Naive thymus-derived CD4-positive, alpha-beta T cell (primary cell): ENCODE data around the gene SORCS2. TPM values are rescaled to one million over a fixed set of nuclear protein-coding genes. Genes with fewer than 3 reads are reported as not detected.

Experiments
- ATAC-seq: fragments of 150-1000 bp; cut with Tn5 transposase; 2 replicates; pipeline ENCODE4 v1.10.0; 2021; ENCODE audit warnings: mild to moderate bottlenecking, moderate library complexity
- CTCF ChIA-PET: fragments of 350-600 bp; sonication (Branson Sonifier 250); formaldehyde crosslinking; loops from one replicate; lab custom pipeline; 2021; ENCODE audit warnings: antibody characterized with exemption; lab: Charles Lee
- POLR2A ChIA-PET: fragments of 350-600 bp; sonication (Branson Sonifier 250); formaldehyde crosslinking; loops from one replicate; lab custom pipeline; 2021; ENCODE audit warnings: antibody characterized with exemption, inconsistent platforms; lab: Charles Lee
- DNase-seq, 9 donors: peaks; one replicate each; pipeline versions ENCODE4 v3.0.0 to v3.0.0-alpha.2; 2020 to 2022; ENCODE audit warnings: mixed read lengths in 1 of 9
- H3K27ac ChIP-seq: one replicate; pipeline ENCODE4 v1.7.0; 2013; ENCODE audit warnings: mild to moderate bottlenecking, low read depth, low read length, moderate library complexity
- H3K27me3 ChIP-seq, 2 donors: one replicate each; pipeline ENCODE4 v1.7.0; 2013; ENCODE audit warnings: low read length in 2 of 2, mild to moderate bottlenecking in 2 of 2, moderate library complexity in 2 of 2; ENCODE audit not compliant: control insufficient read depth in 2 of 2, insufficient read depth in 2 of 2
- H3K36me3 ChIP-seq, 3 experiments: 1 replicate in 2 of 3; 2 replicates in 1 of 3; pipeline ENCODE4 v1.7.0; 2013; ENCODE audit warnings: low read length in 3 of 3, mild to moderate bottlenecking in 3 of 3, moderate library complexity in 1 of 3; ENCODE audit not compliant: insufficient read depth in 3 of 3, control insufficient read depth in 2 of 3
- H3K4me1 ChIP-seq, 2 donors: one replicate each; pipeline ENCODE4 v1.7.0; 2013; ENCODE audit warnings: low read length in 2 of 2, mild to moderate bottlenecking in 2 of 2, moderate library complexity in 1 of 2; ENCODE audit not compliant: control insufficient read depth in 2 of 2, insufficient read depth in 2 of 2
- H3K4me3 ChIP-seq: 2 replicates; pipeline ENCODE4 v1.7.0; 2013; ENCODE audit warnings: mild to moderate bottlenecking, low read length
- H3K9me3 ChIP-seq, 3 experiments: 1 replicate in 2 of 3; 2 replicates in 1 of 3; pipeline ENCODE4 v1.7.0; 2013; ENCODE audit warnings: low read length in 3 of 3; ENCODE audit not compliant: control insufficient read depth in 2 of 3
- H3K27ac Mint-ChIP-seq, 9 donors: one replicate each; pipeline ENCODE4 v1.8.0; 2020 to 2022; ENCODE audit warnings: mixed read lengths in 9 of 9, mild to moderate bottlenecking in 8 of 9, moderate library complexity in 5 of 9, inconsistent platforms in 2 of 9
- H3K27me3 Mint-ChIP-seq, 5 donors: one replicate each; pipeline ENCODE4 v1.8.0; 2021 to 2022; ENCODE audit warnings: mixed read lengths in 5 of 5, mild to moderate bottlenecking in 1 of 5
- H3K36me3 Mint-ChIP-seq, 5 donors: one replicate each; pipeline ENCODE4 v1.8.0; 2020 to 2022; ENCODE audit warnings: mixed read lengths in 5 of 5, mild to moderate bottlenecking in 3 of 5, inconsistent platforms in 1 of 5
- H3K4me1 Mint-ChIP-seq, 7 donors: one replicate each; pipeline ENCODE4 v1.8.0; 2020 to 2022; ENCODE audit warnings: mixed read lengths in 7 of 7, mild to moderate bottlenecking in 3 of 7, inconsistent platforms in 1 of 7
- H3K4me3 Mint-ChIP-seq, 10 donors: one replicate each; pipeline ENCODE4 v1.8.0; 2020 to 2022; ENCODE audit warnings: mild to moderate bottlenecking in 10 of 10, mixed read lengths in 10 of 10, moderate library complexity in 6 of 10, inconsistent platforms in 2 of 10
- H3K9me3 Mint-ChIP-seq, 11 donors: one replicate each; pipeline ENCODE4 v1.8.0; 2020 to 2022; ENCODE audit warnings: mixed read lengths in 11 of 11, mild to moderate bottlenecking in 4 of 11, inconsistent platforms in 1 of 11, moderate library complexity in 1 of 11
- intact Hi-C, 2 donors: fragments of 100-400 bp; cut with micrococcal nuclease; formaldehyde crosslinking; loops; one replicate each; pipeline ENCODE4 v1.15.1; 2023
- polyA plus RNA-seq, 2 donors: library from polyadenylated mRNA; unstranded; fragments of 300-500 nt; fragmentation: Illumina TruSeq; gene quantifications; one replicate each; pipeline ENCODE4 v1.2.3, GENCODE V29; 2021
- total RNA-seq, 6 experiments: library from RNA in 5 of 6; stranded (reverse) in 5 of 6; gene quantifications; 1 replicate in 5 of 6; 2 replicates in 1 of 6; pipeline ENCODE4 v1.2.3 and lab custom pipeline; 2021 to 2026

Gene SORCS2
- total and polyA plus RNA-seq, 7 experiments from 2014 or later: 0.10 TPM; not detected in 6

DNA sequence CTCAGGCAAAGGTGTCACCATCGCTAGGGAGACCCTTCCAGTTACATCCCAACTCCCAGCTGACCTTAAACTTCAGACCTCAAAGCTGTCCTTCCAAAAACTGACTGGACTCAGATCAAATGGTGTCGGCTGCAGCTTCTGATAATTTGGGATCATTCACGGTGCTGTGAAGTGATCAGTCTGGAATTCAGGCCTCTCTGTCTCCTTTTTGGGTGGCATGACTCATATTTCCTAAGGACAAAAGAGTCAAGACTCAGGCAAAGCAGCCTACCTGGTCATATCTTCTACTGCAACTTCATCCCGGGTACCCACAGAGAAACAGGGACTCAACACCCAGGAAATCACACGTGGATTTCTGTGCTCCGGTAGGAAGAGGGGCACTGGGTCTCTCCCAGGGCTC lies 87.6 kb downstream of the SORCS2 start:
- H3K9me3 ChIP-seq: no peaks in the 10 kb centered on the region
- Mint-ChIP-seq H3K9me3 (peaks cover 0 to 1% (median 0%) of the 10 kb centered on the region in 11 donors), H3K4me3 (no peak overlapping the region), H3K27ac (no peak overlapping the region), H3K27me3 (peaks cover 0 to 20% (median 5%) of the 10 kb centered on the region in 5 donors), H3K36me3 (no peaks in the 10 kb centered on the region), H3K4me1 (peaks cover 0 to 7% (median 0%) of the 10 kb centered on the region in 7 donors)
- ChIA-PET CTCF (no interaction called here), POLR2A (no interaction called here)
- H3K4me3 ChIP-seq: no peak overlapping the region
- H3K36me3 ChIP-seq: no peaks in the 10 kb centered on the region
- H3K27ac ChIP-seq: no peak overlapping the region
- no peaks in the 10 kb centered on the region for H3K27me3 ChIP-seq
- no peak for DNase-seq
- no peak for ATAC-seq
- H3K4me1 ChIP-seq: no peaks in the 10 kb centered on the region
- intact Hi-C loops: no loop called here

- H3K9me3 ChIP-seq: no peaks in the 10 kb centered on the region
- Mint-ChIP-seq H3K9me3 (peaks cover 0 to 1% (median 0%) of the 10 kb centered on the region in 11 donors), H3K36me3 (peaks cover 0 to 3% (median 0%) of the 10 kb centered on the region in 5 donors), H3K27ac (no peak overlapping the region), H3K27me3 (peaks cover 0 to 24% (median 8%) of the 10 kb centered on the region in 5 donors), H3K4me3 (no peak overlapping the region), H3K4me1 (peaks cover 0 to 7% (median 0%) of the 10 kb centered on the region in 7 donors)
- H3K36me3 ChIP-seq: no peaks in the 10 kb centered on the region
- no peaks in the 10 kb centered on the region for H3K4me1 ChIP-seq
- POLR2A ChIA-PET: no interaction called here
- ATAC-seq: no peak
- H3K27me3 ChIP-seq: no peaks in the 10 kb centered on the region
- DNase-seq: no peak
- intact Hi-C loops: no loop called here
- H3K4me3 ChIP-seq: no peak overlapping the region
- CTCF ChIA-PET: no interaction called here
- no peak overlapping the region for H3K27ac ChIP-seq
Measured at GRCh38 chr4:7280926-7281690, 88.8 kb downstream of the SORCS2 start.

DNA sequence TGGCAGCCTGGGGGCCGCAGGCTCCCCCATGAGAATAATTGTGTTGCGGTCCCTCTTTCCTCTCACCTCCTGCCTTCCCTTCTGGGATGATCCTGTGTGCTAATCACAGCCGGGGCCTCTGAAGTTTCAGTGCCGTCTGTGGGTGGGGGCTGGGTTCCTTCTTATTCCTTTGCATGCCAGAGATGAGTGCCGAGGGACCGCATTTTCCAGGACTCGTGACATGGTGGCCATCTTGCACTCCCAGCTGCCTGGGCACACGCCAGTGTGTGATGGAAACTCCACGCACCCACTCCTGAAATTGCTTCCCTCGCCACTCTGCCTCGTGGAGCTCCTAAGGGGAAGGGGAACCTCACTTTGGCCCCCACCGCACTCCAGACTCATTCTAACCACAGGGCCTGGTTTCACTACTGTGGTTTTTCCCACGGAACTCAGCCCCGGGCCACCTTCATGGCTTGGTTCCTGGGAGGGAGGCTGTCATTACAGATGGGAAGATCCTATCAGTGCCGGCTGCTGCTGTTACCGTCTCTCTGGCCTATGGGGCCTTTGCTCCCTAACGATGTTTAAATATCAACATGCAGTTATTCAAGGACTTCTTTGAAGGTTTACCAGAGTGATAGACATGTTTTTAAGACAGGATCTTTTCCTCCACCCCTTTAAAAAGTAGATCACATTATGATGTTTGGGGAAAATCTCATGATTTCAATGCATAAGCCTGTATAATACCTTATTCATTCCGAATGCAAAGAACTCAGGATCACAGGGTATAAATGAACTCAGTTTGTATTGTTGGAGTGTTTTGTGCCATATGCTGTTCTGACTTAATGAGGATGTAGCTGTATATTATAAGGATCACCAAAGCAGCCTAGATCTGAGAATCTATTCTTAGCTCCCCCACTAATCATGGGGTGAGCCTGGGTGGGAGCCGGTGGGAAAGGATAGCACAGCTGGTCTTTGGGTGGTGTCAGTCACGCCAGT lies 89.6 kb downstream of the SORCS2 start:
- POLR2A ChIA-PET: no interaction called here
- Histone ChIP-seq H3K27ac (no peak overlapping the region), H3K4me3 (no peak overlapping the region), H3K36me3 (no peaks in the 10 kb centered on the region), H3K4me1 (no peaks in the 10 kb centered on the region), H3K27me3 (no peaks in the 10 kb centered on the region), H3K9me3 (no peaks in the 10 kb centered on the region)
- no peak for ATAC-seq
- peaks cover 0 to 1% (median 0%) of the 10 kb centered on the region in 11 donors for H3K9me3 Mint-ChIP-seq
- H3K27me3 Mint-ChIP-seq: peaks cover 0 to 32% (median 13%) of the 10 kb centered on the region in 5 donors
- no peak overlapping the region for H3K4me3 Mint-ChIP-seq
- CTCF ChIA-PET: no interaction called here
- H3K36me3 Mint-ChIP-seq: peaks cover 0 to 6% (median 0%) of the 10 kb centered on the region in 5 donors
- H3K27ac Mint-ChIP-seq: no peak overlapping the region
- no peak for DNase-seq
- peaks cover 0 to 7% (median 0%) of the 10 kb centered on the region in 7 donors for H3K4me1 Mint-ChIP-seq
- intact Hi-C loops: no loop called here

GRCh38 chr4:7282786-7283440 lies 90.6 kb downstream of the SORCS2 start:
- Histone ChIP-seq H3K36me3 (no peaks in the 10 kb centered on the region), H3K9me3 (no peaks in the 10 kb centered on the region), H3K27me3 (no peaks in the 10 kb centered on the region), H3K4me3 (no peak overlapping the region), H3K27ac (no peak overlapping the region), H3K4me1 (no peaks in the 10 kb centered on the region)
- no peak overlapping the region for H3K4me3 Mint-ChIP-seq
- intact Hi-C loops: no loop called here
- peaks cover 0 to 39% (median 16%) of the 10 kb centered on the region in 5 donors for H3K27me3 Mint-ChIP-seq
- H3K36me3 Mint-ChIP-seq: peaks cover 0 to 6% (median 0%) of the 10 kb centered on the region in 5 donors
- no peaks in the 10 kb centered on the region for H3K9me3 Mint-ChIP-seq
- ATAC-seq: no peak
- DNase-seq: no peak
- peaks cover 0 to 7% (median 0%) of the 10 kb centered on the region in 7 donors for H3K4me1 Mint-ChIP-seq
- CTCF ChIA-PET: no interaction called here
- no peak overlapping the region for H3K27ac Mint-ChIP-seq
- POLR2A ChIA-PET: no interaction called here

DNA sequence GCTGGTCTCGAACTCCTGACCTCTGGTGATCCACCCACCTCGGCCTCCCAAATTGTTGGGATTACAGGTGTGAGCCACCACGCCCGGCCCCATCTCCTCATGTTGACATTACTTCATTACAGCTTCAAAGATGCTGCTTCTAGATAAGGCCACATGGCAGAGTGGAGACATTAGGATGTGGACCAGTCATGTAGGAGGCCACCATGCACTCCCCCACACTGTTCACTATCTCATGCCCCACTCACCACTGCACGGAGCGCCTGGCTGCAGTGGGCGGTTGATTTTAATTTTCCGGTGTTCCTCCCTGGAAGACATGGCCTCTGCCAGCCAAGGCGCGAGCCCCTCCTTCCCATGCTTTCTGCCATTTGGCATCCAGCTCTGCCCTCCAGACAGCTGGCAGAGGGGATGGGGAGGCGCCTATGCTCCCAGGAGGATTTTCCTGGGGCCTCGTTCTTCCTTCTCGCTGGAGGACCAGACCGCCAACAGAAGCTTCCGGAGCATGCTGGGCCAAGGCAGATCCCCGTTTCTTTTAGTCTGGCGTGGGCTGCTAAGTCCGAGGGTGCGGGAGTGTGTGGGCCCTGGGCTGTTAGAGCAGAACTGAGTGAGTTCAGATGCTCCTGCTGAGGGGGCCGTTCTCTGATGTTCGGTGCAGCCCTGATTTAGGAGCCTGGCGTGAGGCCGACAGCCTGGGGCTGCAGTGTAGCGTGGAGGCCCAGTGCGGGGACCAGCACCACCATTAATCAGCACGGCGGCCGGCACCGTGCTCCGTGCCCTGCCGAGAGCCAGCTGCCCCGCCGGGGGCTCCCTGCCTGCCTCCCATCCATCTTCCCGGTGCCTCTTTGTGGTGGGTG lies 93.1 kb downstream of the SORCS2 start:
- no peak overlapping the region for H3K4me3 Mint-ChIP-seq
- DNase-seq (no peak), ATAC-seq (no peak)
- CTCF ChIA-PET: no interaction called here
- H3K27ac Mint-ChIP-seq: no peak overlapping the region
- H3K36me3 Mint-ChIP-seq: peaks cover 0 to 6% (median 0%) of the 10 kb centered on the region in 5 donors
- intact Hi-C loops: no loop called here
- Histone ChIP-seq H3K4me1 (no peaks in the 10 kb centered on the region), H3K4me3 (no peak overlapping the region), H3K9me3 (no peaks in the 10 kb centered on the region), H3K27me3 (no peaks in the 10 kb centered on the region), H3K36me3 (no peaks in the 10 kb centered on the region), H3K27ac (no peak overlapping the region)
- H3K27me3 Mint-ChIP-seq: peaks cover 0 to 45% (median 21%) of the 10 kb centered on the region in 5 donors
- H3K4me1 Mint-ChIP-seq: peaks cover 0 to 7% (median 0%) of the 10 kb centered on the region in 7 donors
- no peaks in the 10 kb centered on the region for H3K9me3 Mint-ChIP-seq
- POLR2A ChIA-PET: no interaction called here

DNA sequence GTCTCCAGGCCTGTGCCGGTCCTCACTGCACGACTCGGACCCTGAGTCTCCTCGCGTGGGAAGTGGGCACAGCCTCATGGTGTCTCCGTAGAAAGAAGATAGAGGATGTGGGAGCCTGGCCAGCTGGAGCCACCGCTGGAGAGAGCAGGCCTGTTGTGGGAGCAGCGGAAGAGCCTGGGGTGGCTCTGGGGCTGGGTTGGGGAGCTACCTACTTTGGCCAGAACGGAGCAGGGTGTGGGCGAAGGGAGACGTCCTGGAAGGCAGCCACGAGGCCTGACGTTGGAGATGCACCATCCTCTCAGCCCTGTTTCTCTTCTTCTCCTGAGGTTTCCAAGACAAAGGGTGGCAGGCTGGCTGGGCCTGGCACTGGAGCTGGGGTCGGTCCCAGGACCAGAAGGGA lies 93.8 kb downstream of the SORCS2 start:
- ChIA-PET POLR2A (no interaction called here), CTCF (no interaction called here)
- Histone ChIP-seq H3K27me3 (no peaks in the 10 kb centered on the region), H3K36me3 (no peaks in the 10 kb centered on the region), H3K27ac (no peak overlapping the region), H3K4me1 (no peaks in the 10 kb centered on the region), H3K4me3 (no peak overlapping the region), H3K9me3 (no peaks in the 10 kb centered on the region)
- DNase-seq (no peak), ATAC-seq (no peak)
- H3K27ac Mint-ChIP-seq: no peak overlapping the region
- H3K9me3 Mint-ChIP-seq: no peaks in the 10 kb centered on the region
- H3K27me3 Mint-ChIP-seq: peaks cover 0 to 45% (median 21%) of the 10 kb centered on the region in 5 donors
- peaks cover 0 to 7% (median 0%) of the 10 kb centered on the region in 7 donors for H3K4me1 Mint-ChIP-seq
- no peak overlapping the region for H3K4me3 Mint-ChIP-seq
- intact Hi-C loops: no loop called here
- H3K36me3 Mint-ChIP-seq: peaks cover 0 to 6% (median 0%) of the 10 kb centered on the region in 5 donors
